Adipocyte (in vitro differentiated cells): ENCODE results near the gene SRCAP.

Experiments used
- DNase-seq: peaks from one replicate; pipeline ENCODE4 v3.0.0-alpha.2; 2015; ENCODE audit warnings: low read depth
- H3K27me3 ChIP-seq: replicated peaks from 2 replicates; pipeline ENCODE4 v1.7.0; 2013; ENCODE audit warnings: mild to moderate bottlenecking, low read length, moderate library complexity; ENCODE audit not compliant: control insufficient read depth, insufficient read depth
- H3K36me3 ChIP-seq: 2 replicates; pipeline ENCODE4 v1.7.0; 2013; ENCODE audit warnings: low read length, mild to moderate bottlenecking, moderate library complexity; ENCODE audit not compliant: control insufficient read depth, insufficient read depth, severe bottlenecking
- H3K4me1 ChIP-seq: 2 replicates; pipeline ENCODE4 v1.7.0; 2013; ENCODE audit warnings: mild to moderate bottlenecking, low read length, moderate library complexity; ENCODE audit not compliant: control insufficient read depth, insufficient read depth
- H3K4me3 ChIP-seq: 2 replicates; pipeline ENCODE4 v1.7.0; 2013; ENCODE audit warnings: mild to moderate bottlenecking, low read length, moderate library complexity
- H3K9ac ChIP-seq: 2 replicates; pipeline ENCODE4 v1.7.0; 2013; ENCODE audit warnings: mild to moderate bottlenecking, low read length, moderate library complexity
- H3K9me3 ChIP-seq: 2 replicates; pipeline ENCODE4 v1.7.0; 2013; ENCODE audit warnings: mild to moderate bottlenecking, low read length, moderate library complexity; ENCODE audit not compliant: control insufficient read depth

Gene SRCAP

GRCh38 chr16:30741461-30741914 is 42.5 kb downstream of the SRCAP start:
- peaks cover 29% of the 10 kb centered on the region for H3K4me1 ChIP-seq
- no peaks in the 10 kb centered on the region for H3K9me3 ChIP-seq
- no peak overlapping the region for H3K9ac ChIP-seq
- peaks cover 66% of the 10 kb centered on the region for H3K36me3 ChIP-seq
- peak; percentile 75 for DNase-seq
- no peak overlapping the region for H3K4me3 ChIP-seq
- H3K27me3 ChIP-seq = no peaks in the 10 kb centered on the region

- Histone ChIP-seq H3K4me1 (peaks cover 43% of the 10 kb centered on the region), H3K36me3 (peaks cover 45% of the 10 kb centered on the region), H3K27me3 (no peaks in the 10 kb centered on the region), H3K9ac (peak overlapping the region; percentile 35), H3K4me3 (no peak overlapping the region), H3K9me3 (no peaks in the 10 kb centered on the region)
- no peak for DNase-seq
Measured at GRCh38 chr16:30743716-30744115, 44.7 kb downstream of the SRCAP start.

DNA sequence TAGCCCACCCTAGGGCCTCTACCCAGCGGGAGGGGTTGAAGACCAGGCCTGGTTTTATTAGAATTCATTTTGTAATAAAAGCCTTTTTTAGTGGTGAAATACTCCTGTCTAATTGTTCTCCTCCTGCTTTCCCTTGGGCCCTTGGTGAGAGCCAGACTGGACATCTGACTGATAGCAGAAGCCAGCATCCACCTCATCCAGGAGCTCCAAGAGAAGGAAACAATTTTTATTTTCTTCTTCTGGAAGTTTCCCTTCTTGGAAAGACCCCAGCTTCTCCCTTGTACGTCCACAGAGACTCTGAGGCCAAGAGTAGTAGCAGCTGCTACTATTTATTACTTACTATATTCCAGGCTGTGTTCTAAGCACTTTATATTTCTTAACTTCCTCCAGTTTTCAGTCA is 45.2 kb downstream of the SRCAP start:
- Histone ChIP-seq H3K4me1 (peaks cover 43% of the 10 kb centered on the region), H3K9ac (no peak overlapping the region), H3K36me3 (peaks cover 41% of the 10 kb centered on the region), H3K27me3 (no peaks in the 10 kb centered on the region), H3K9me3 (no peaks in the 10 kb centered on the region), H3K4me3 (no peak overlapping the region)
- DNase-seq = no peak

DNA sequence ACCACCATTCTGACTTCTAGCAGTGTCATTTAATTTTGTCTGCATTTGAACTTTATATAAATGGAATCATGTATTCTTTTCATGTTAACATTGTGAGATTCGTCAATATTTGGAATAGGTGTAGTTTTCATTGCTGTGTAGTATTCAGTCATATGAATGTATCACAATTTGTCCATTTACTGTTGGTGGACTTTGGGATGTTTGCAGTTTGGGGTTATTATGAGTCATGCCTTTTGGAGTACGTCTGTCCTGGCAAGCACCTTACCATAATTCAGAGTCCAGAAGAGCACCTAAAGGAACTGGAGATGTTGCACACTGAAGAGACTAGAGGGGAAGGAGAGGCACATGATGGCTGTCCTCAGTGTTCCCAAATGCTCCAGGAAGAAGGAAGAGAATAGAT is 46.1 kb downstream of the SRCAP start:
- no peaks in the 10 kb centered on the region for H3K9me3 ChIP-seq
- DNase-seq = no peak
- peaks cover 34% of the 10 kb centered on the region for H3K36me3 ChIP-seq
- H3K27me3 ChIP-seq = no peaks in the 10 kb centered on the region
- H3K4me1 ChIP-seq = peaks cover 44% of the 10 kb centered on the region
- no peak overlapping the region for H3K9ac ChIP-seq
- H3K4me3 ChIP-seq = no peak overlapping the region

DNA sequence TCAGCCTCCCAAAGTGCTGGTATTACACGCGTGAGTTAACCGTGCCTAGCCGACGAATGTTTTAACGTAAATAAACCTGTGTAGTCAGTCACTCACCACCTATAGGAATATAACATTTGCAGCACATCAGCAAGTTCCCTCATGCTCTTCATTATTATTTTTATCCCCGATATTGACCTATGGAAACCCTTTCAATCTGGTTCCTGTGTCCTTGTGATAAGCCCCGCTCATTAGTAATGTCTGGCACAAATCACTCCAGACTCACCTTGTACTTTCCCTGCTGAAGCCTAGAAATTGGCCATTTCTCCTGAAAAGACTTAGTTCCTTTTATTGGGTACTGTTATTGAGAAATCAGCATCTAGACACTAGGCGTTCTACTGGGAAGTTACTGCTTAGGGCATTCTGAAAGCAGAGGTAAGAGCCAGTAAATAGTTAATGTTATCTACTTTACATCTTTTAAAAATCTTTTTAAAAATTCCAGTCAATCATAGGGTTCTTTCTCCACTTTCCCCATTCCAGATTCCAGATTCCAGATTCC is 47.7 kb downstream of the SRCAP start:
- H3K27me3 ChIP-seq = no peaks in the 10 kb centered on the region
- peaks cover 28% of the 10 kb centered on the region for H3K4me1 ChIP-seq
- peaks cover 40% of the 10 kb centered on the region for H3K36me3 ChIP-seq

GRCh38 chr16:30747331-30747730 is 48.4 kb downstream of the SRCAP start:
- H3K4me3 ChIP-seq = peak overlapping the region; percentile 78
- DNase-seq = no peak

More for the DNA sequence above, 47.7 kb downstream of the SRCAP start:
- peak overlapping the region; percentile 78 for H3K4me3 ChIP-seq
- no peaks in the 10 kb centered on the region for H3K9me3 ChIP-seq
- H3K9ac ChIP-seq = peak overlapping the region; percentile 87
- DNase-seq = no peak

GRCh38 chr16:30747799-30748633 is 49.0 kb downstream of the SRCAP start, which contains the start of gene PHKG2:
Gene PHKG2, plus strand, starts transcription at chr16:30748425. Its CDS starts 396 bp downstream, at chr16:30748821.
- H3K4me3 ChIP-seq = peak within 1 kb of the TSS; percentile 78
- peaks cover 23% of the 10 kb centered on the region for H3K4me1 ChIP-seq
- H3K27me3 ChIP-seq = no peaks in the 10 kb centered on the region
- H3K9ac ChIP-seq = peak within 1 kb of the TSS; percentile 87
- H3K36me3 ChIP-seq = peaks cover 34% of the 10 kb centered on the region
- peak; percentile 100 for DNase-seq
- H3K9me3 ChIP-seq = no peaks in the 10 kb centered on the region

More at GRCh38 chr16:30747331-30747730, 48.4 kb downstream of the SRCAP start:
- Histone ChIP-seq H3K36me3 (peaks cover 34% of the 10 kb centered on the region), H3K9me3 (no peaks in the 10 kb centered on the region), H3K27me3 (no peaks in the 10 kb centered on the region), H3K4me1 (peaks cover 23% of the 10 kb centered on the region), H3K9ac (peak overlapping the region; percentile 87)

DNA sequence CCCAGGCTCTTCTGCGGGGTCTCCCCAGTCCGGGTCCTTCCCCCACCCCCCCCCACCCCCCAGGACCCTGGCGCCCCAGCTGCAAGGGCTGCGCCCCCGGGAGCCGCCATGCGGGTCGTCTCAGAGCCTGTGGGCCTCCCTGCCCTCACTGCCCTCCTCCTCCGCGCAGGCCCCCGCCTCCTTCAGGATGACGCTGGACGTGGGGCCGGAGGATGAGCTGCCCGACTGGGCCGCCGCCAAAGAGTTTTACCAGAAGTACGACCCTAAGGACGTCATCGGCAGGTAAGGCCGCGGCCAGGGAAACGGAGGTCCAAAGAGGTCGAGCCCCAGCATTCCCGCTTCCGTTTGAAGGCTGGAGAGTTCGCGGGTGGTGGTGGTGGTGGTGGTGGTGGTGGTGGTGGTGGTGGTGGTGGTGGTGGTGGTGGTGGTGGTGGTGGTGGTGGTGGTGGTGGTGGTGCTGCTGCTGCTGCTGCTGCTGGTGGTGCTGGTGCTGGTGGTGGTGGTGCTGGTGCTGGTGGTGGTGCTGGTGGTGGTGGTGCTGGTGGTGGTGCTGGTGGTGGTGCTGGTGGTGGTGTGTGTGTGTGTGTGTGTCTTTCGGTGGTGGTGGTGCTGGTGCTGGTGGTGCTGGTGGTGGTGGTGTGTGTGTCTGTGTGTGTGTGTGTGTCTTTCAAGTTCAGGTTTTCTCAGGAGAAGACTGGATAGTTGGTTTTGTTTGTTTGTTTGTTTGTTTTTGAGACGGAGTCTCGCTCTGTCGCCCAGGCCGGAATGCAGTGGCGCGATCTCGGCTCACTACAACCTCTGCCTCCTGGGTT is 49.9 kb downstream of the SRCAP start:
- Histone ChIP-seq H3K4me1 (peaks cover 19% of the 10 kb centered on the region), H3K27me3 (no peaks in the 10 kb centered on the region), H3K4me3 (peak overlapping the region; percentile 78), H3K9ac (peak overlapping the region; percentile 79), H3K9me3 (no peaks in the 10 kb centered on the region), H3K36me3 (peaks cover 37% of the 10 kb centered on the region)
- DNase-seq = peak; percentile 56

DNA sequence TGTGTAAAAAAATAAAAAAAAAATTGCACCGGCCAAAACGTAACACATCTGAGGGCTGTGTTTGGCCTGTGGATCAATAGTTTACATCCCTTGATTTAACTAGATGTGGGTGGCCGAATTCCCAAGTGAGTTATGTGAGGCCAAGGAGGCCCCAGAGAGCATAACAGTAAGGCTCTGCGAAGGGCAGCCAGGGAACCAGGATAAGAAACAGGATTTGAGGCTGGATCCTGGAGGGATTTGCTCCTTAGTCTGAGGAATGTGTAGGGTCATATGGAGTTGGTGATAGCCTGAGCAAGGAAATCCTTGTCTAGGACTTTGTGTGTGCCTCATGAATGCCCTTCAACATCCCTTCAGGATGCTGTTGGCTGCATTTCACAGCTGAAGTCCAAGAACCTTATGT is 51.2 kb downstream of the SRCAP start:
- peaks cover 37% of the 10 kb centered on the region for H3K36me3 ChIP-seq
- no peak overlapping the region for H3K4me3 ChIP-seq
- no peak overlapping the region for H3K9ac ChIP-seq
- H3K4me1 ChIP-seq = peaks cover 20% of the 10 kb centered on the region
- DNase-seq = no peak
- no peaks in the 10 kb centered on the region for H3K9me3 ChIP-seq
- H3K27me3 ChIP-seq = no peaks in the 10 kb centered on the region

DNA sequence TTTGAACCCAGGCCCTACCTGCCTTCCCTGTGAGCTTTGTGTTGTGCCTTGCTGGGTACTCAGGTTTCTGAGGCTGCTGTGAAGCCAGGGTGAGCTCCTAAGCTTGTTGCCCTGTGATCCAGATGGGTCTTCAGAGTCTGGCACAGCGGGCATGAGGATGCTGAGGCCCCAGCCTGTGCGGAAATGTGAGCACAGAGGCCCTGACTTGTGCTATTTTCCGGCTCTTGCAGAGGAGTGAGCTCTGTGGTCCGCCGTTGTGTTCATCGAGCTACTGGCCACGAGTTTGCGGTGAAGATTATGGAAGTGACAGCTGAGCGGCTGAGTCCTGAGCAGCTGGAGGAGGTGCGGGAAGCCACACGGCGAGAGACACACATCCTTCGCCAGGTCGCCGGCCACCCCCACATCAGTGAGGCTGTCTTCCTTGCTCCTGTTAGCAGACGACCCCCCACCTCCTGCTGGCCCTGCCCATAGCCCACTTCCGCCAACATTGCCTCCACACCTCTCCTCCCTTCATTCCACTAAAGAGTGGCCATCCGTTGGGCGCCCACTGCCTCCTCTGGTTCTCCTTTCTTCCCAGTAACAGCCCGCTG is 52.0 kb downstream of the SRCAP start:
- no peak for DNase-seq
- no peak overlapping the region for H3K4me3 ChIP-seq
- peaks cover 36% of the 10 kb centered on the region for H3K36me3 ChIP-seq
- H3K9ac ChIP-seq = no peak overlapping the region
- no peaks in the 10 kb centered on the region for H3K9me3 ChIP-seq
- no peaks in the 10 kb centered on the region for H3K27me3 ChIP-seq
- peaks cover 20% of the 10 kb centered on the region for H3K4me1 ChIP-seq

GRCh38 chr16:30753596-30753995 is 54.6 kb downstream of the SRCAP start:
- no peak overlapping the region for H3K9ac ChIP-seq
- DNase-seq = no peak
- no peaks in the 10 kb centered on the region for H3K27me3 ChIP-seq
- peaks cover 51% of the 10 kb centered on the region for H3K36me3 ChIP-seq
- no peaks in the 10 kb centered on the region for H3K9me3 ChIP-seq
- H3K4me3 ChIP-seq = no peak overlapping the region
- peaks cover 6% of the 10 kb centered on the region for H3K4me1 ChIP-seq
